ENCODE data around the gene RBM5. TPM values are rescaled to one million over a fixed set of nuclear protein-coding genes. Genes with fewer than 3 reads are reported as not detected.

The RBM5 gene
- total and polyA plus RNA-seq, 2 experiments from 2014 or later: 44.9 to 111 TPM

GRCh38 chr3:50139718-50140423 is 51.2 kb downstream of the RBM5 start:
- H3K27ac ChIP-seq (ENCODE audit: low read depth): peak overlapping the region; percentile 89
- H3K4me2 ChIP-seq: peak overlapping the region; percentile 85
- H3K4me1 Mint-ChIP-seq: peaks cover 34% of the 10 kb centered on the region
- H3K27me3 Mint-ChIP-seq (ENCODE audit: insufficient read depth, low read depth, poor library complexity): peaks cover 29% of the 10 kb centered on the region
- no peaks in the 10 kb centered on the region for H3K27me3 ChIP-seq (ENCODE audit: insufficient read depth)
- H3K9me2 ChIP-seq (ENCODE audit: insufficient read depth): no peaks in the 10 kb centered on the region
- H3K27ac Mint-ChIP-seq: no peak overlapping the region; the same call in 1 of the 2 replicates
- H3K36me3 ChIP-seq (ENCODE audit: insufficient read depth): no peaks in the 10 kb centered on the region
- no peaks in the 10 kb centered on the region for H4K20me1 ChIP-seq (replicated peaks; ENCODE audit: insufficient read depth)
- H3K4me3 ChIP-seq: peak overlapping the region; percentile 48; the same call in 1 of the 2 replicates
- ATAC-seq: no peak
- H3K4me1 ChIP-seq (ENCODE audit: insufficient read depth): peaks cover 23% of the 10 kb centered on the region
- no peak overlapping the region for H2AFZ ChIP-seq
- H3K79me2 ChIP-seq (replicated peaks; ENCODE audit: insufficient read depth): no peaks in the 10 kb centered on the region
- TF ChIP-seq CREB1 (CRISPR knock-in tag; IDR thresholded peaks at IDR 0.05; ENCODE audit: low read depth) (no peak), ZNF114 (CRISPR knock-in tag; IDR thresholded peaks at IDR 0.05) (no peak), EZH2phosphoT487 (IDR thresholded peaks at IDR 0.05; ENCODE audit: unreplicated experiment) (no peak), ETS1 (IDR thresholded peaks at IDR 0.05) (no peak), JUNB (IDR thresholded peaks at IDR 0.05; ENCODE audit: unreplicated experiment) (no peak), CTCF (conservative IDR thresholded peaks at IDR 0.05; ENCODE audit: low read depth in 2 of 2) (no peak), NANOG (IDR thresholded peaks at IDR 0.05; ENCODE audit: borderline replicate concordance) (no peak), ZNF331 (CRISPR knock-in tag; IDR thresholded peaks at IDR 0.05; ENCODE audit: low read depth) (no peak), STAT1 (IDR thresholded peaks at IDR 0.05; ENCODE audit: unreplicated experiment) (no peak), ZNF462 (CRISPR knock-in tag; IDR thresholded peaks at IDR 0.05) (no peak)
- no peaks in the 10 kb centered on the region for H3F3A ChIP-seq (replicated peaks; ENCODE audit: low read depth)
- H3K36me3 Mint-ChIP-seq (ENCODE audit: low read depth): no peaks in the 10 kb centered on the region; the same call in 2 of the 3 replicates
- no peak overlapping the region; the same call in 2 of the 3 replicates for H3K4me3 Mint-ChIP-seq
- no peak for DNase-seq (ENCODE audit: low spot score)
- no peaks in the 10 kb centered on the region for H3K9me3 Mint-ChIP-seq
